ENCODE data around the gene EIPR1.
"Not testable (repeated sequence)": the region's sequence is repeated elsewhere in the genome, so short reads cannot be mapped to it uniquely, and the experiment has no call there.

The EIPR1 gene

GRCh38 chr2:3185256-3185655, 192.4 kb downstream of the EIPR1 start:
- no peak for DNase-seq

DNA sequence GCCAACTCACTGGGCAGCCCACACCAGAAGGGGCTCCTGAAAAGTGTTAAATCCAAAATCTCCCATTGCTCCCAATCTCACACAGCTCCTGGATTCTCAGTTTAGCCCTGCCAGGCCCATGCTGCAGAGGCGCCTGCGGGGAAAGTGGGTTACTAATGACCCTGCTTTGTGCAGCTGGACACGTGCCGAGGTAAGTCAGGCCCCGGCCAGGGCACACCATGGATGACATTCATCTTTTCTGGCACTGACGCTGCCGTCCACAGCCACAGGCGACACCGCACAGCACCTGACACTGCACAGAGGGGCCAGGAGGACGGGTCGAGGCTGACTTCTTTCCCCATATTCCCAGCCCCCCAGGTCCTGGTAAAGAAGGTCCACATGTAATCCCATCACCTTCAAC, 193.5 kb downstream of the EIPR1 start:
- DNase-seq = no peak

GRCh38 chr2:3183766-3184165, 193.9 kb downstream of the EIPR1 start:
- no peak for DNase-seq

DNA sequence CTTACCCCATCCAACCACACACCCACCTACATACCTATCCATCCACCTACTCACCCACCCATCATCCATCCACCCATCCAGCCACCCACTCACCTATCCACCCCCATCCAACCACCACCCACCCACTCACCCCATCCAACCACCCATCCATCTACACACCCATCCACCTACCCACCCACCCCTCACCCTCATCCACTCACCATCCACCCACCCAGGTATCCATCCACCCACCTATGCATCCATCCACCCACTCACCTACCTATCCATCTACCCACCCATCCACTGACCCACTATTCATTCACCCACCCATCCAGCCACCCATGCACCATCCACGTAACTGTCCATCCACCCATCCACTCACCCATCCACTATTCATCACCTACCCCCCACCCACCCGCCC, 194.8 kb downstream of the EIPR1 start:
- no peak for DNase-seq

DNA sequence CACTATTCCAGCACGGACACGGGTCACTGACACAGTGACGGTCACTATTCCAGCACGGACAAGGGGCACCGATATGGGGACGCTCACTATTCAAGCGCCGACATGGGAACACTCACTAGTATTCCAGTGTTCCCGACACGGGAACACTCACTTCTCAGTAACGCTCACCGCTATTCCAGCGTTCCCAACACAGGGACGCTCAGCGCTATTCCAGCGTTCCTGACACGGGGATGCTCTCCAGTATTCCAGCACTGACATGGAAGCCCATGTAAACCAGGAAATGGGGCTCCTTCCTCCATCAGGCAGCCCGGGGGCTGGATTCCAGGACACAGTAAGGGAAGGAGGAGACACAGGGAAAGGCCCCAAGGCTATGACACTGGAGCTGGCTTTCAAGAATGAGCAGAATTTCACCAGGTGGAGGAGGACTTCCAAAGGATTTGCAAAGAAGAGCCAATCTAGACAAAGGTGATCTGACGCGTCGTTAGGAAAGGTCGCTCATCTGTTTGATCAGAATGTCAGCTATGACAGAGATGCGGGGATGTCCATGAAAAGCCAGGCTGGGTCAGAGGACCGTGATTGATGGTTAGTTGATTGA, 196.1 kb downstream of the EIPR1 start:
- DNase-seq = no peak

GRCh38 chr2:3180909-3181221, 196.8 kb downstream of the EIPR1 start:
- DNase-seq = not testable (repeated sequence)

DNA sequence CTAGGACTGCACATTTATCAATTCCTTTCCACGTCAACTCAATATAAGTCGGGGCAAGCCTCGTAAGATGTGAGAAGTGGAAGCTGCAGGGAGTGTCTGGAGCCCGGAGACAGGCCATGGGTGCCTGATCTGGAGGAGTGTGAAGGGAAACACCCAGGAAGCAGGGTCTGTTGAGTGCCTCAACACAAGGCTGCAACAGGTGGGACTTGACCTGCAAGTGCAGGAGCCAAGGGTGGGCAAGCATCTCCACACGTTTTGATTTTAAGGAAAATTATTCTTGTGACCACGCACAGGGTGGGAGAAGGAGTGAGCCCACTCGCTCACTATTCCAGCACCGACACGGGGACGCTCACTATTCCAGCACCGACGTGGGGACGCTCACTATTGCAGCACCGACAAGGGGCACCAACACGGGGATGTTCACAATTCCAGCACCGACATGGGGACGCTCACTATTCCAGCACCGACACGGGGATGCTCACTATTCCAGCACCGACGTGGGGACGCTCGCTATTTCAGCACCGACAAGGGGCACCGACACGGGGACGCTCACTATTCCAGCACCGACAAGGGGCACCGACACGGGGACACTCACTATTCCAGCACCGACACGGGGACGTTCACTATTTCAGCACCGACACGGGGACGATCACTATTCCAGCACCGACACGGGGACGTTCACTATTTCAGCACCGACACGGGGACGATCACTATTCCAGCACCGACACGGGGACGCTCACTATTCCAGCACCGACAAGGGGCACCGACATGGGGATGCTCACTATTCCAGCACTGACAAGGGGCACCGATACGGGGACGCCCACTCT, 197.3 kb downstream of the EIPR1 start:
- DNase-seq = no peak

DNA sequence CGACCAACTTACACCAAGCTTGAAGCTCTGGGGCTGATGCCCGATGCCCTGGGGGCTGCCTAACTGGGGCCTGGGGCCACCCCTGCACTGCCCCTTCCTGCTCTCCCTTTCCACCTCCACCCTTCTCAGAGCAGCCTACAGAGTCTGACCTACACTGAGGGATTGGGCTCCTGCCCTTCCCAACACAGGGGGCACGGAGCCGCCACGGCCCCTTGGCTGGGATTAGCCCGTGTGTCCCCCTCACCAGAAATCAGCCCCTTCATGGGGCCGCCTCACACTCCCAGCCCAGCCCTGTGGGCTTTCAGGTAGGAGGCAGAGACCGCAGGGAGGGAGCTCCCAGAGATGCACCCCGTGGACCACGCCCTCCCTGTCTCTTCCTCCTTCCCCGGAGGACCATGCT, 198.0 kb downstream of the EIPR1 start:
- no peak for DNase-seq

DNA sequence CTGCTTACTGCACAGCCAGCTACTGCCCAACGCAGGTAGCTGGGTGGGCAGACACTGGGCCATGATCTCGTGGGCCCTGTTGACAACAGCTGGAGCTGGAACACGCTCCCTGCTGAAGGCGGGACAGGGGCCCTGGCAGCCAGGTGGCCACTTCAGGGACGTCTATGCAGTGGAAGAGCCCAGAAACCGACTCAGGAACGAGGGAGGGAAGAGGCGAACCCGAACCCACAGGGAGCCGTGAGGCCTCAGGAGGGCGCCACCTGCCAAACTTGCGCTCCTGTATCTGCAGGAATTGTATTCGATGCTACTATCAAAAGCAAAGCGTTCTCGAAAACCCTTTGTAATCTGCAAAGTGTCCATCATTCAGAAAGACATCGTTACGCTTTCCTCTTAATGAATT, 198.4 kb downstream of the EIPR1 start:
- no peak for DNase-seq

GRCh38 chr2:3178578-3179031, 199.0 kb downstream of the EIPR1 start:
- DNase-seq = no peak

GRCh38 chr2:3177891-3178577, 199.6 kb downstream of the EIPR1 start:
- no peak for DNase-seq

- no peak for DNase-seq
Observed at GRCh38 chr2:3176869-3177255, 200.8 kb downstream of the EIPR1 start.

DNA sequence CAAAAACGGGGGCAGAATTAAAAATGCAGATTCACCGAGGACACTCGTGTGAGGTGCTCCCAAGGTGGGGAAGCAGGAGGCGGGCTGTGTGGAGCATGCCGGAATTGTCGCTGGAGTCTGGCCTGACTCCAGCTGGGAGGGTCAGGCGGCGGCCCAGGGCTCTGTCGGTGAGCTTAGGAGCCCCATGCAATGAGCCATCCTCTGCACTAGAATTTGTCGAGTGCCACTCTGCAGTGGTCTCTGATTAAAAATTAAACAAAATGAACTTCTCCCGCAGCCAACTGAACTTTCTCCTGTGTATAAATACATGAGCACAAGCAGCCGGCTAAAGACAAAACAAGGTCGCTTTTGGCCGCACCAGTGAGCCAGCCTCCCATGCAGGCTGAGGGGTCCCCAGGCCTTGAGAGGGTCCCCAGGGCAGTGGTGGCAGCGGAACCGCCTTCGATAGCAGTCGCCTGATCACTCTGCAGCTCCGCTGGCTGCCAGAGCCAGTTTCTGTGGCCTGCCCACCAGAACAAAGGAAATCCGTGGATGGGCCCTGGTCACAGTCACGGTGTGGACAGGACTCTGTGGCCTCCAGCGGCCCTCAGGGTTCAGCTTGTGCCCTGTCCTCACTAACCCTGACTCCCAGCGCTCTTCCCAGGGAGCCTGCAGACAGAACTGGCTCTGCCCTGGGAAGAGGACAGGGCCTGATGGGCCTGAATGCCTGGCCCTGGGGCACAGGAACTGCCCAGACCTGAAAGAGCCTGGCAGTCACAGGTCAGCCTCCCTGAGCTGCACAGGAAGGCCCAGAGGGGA, 201.3 kb downstream of the EIPR1 start:
- no peak for DNase-seq

DNA sequence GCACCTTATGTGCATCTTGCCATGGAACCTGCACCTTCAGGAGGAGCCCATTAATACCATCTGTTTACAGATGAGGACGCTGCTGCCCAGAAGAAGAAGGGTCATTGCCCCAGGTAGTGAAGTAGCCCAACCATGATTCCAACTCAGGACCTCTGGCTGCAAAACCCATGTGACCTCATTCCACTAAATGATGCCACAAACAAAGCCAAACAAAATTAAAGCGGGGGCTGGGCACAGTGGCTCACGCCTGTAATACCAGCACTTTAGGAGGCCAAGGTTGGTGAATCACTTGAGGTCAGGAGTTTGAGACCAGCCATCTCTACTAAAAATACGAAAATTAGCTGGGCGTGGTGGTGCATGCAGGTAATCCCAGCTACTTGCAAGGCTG, 202.1 kb downstream of the EIPR1 start:
- DNase-seq = no peak

DNA sequence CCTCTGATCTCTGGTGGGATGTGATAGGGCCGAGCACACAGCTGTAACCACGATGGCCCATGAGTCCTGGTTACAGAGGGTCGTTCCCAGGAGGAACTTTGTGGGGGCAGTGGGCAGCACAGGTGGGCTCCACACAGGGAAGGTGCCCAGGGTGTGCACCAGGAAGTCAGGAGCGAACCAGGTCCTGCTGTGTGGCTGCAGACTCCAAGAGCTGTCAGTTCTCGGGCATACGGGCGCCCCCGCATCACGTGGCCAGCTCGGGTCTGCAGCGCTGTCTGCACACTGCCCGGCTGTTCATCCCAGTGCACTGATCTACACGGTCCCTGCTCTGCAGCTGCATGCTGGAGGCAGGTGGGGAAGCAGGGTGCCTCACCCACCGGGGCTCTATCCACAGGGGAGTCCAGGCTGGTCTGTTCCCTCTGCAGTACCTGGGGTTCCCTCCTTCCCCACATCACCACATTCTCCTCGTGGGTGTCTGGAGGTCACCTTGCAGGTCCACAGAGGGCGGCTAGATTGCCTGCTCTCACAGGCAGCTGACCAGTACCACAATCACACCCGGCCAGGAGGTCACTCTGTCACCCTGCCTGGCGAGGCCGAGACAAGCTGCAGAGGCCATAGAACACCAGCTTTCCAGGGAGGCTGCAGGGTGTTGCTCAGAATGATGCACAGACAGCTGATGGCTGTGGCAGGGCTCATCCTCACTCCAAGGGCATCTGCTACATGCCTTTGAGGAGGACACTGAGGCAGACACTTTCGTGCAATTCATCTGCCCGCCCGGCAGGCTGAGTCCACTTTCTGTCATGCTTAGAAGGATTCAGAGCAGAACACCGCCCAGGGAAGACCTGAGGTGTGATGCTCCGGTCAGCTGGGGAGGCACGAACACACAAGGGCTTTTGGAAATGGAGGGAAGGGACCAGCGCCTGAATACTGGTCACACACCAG, 202.7 kb downstream of the EIPR1 start:
- DNase-seq = no peak

DNA sequence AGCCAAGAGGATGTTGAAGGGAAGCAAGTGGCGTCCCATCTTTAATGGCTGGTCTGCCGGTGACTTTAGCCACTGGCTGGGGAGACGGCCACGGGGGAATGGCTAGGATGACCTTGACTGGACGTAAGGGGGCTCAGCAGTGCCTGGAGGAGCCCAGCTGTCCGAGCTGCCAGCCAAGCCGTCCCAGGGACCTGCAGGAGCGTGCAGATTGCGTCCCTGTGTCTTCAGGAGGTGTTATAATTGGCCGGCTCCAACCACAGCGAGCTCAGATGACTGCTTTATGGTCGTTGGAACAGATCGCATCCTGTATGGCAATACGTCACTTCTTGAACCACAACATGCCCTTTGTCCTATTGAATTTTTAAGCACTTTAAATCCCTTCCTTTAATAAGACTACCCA, 204.6 kb downstream of the EIPR1 start:
- peak; percentile 8 for DNase-seq

- peak; percentile 96 for DNase-seq
Observed at GRCh38 chr2:3172265-3172935, 205.2 kb downstream of the EIPR1 start.

GRCh38 chr2:3171564-3172264, 205.9 kb downstream of the EIPR1 start:
- no peak for DNase-seq

- no peak for DNase-seq
Observed at GRCh38 chr2:3170792-3171455, 206.7 kb downstream of the EIPR1 start.

- DNase-seq = peak; percentile 13
Observed at GRCh38 chr2:3169106-3169870, 208.3 kb downstream of the EIPR1 start.

All from DMS79 treated with DMSO at 0.1 percent for 48 hours (cell line).